Thoracic aorta (tissue), 2 donors: ENCODE results near the gene C2orf15. TPM values are rescaled to one million over a fixed set of nuclear protein-coding genes. Genes with fewer than 3 reads are reported as not detected.
A peak's percentile ranks its signal among the peaks of the same experiment; 100 is the strongest.

Experiments
- ATAC-seq: fragments of 150-250 bp; one replicate; pipeline ENCODE4 v1.8.0; 2017; ENCODE audit warnings: low read depth; ENCODE audit not compliant: insufficient number of reproducible peaks, low FRiP score
- DNase-seq: peaks from one replicate; pipeline ENCODE4 v3.0.0-alpha.2; 2020; ENCODE audit warnings: low spot score
- H3K27ac ChIP-seq, 2 donors: fragments of 200-600 bp; sonication (generic); 1 replicate in 1 of 2; 2 replicates in 1 of 2; pipeline ENCODE4 v1.5.1; 2016; ENCODE audit warnings: mild to moderate bottlenecking in 2 of 2, moderate library complexity in 2 of 2
- H3K27me3 ChIP-seq: fragments of 200-600 bp; sonication (generic); replicated peaks from 2 replicates; pipeline ENCODE4 v1.6.0; 2016; ENCODE audit warnings: mild to moderate bottlenecking; ENCODE audit not compliant: insufficient read depth
- H3K36me3 ChIP-seq: fragments of 200-600 bp; sonication (generic); one replicate; pipeline ENCODE4 v1.5.1; 2016
- H3K4me1 ChIP-seq, 2 donors: fragments of 200-600 bp; sonication (generic); 1 replicate in 1 of 2; 2 replicates in 1 of 2; pipeline versions ENCODE4 v1.5.1 to v1.6.0; 2016; ENCODE audit warnings: low read depth in 2 of 2, mild to moderate bottlenecking in 1 of 2; ENCODE audit not compliant: control insufficient read depth in 1 of 2
- H3K4me3 ChIP-seq: fragments of 200-600 bp; sonication (generic); 2 replicates; pipeline ENCODE4 v1.5.1; 2016; ENCODE audit warnings: mild to moderate bottlenecking
- H3K9me3 ChIP-seq: fragments of 200-600 bp; sonication (generic); 2 replicates; pipeline ENCODE4 v1.5.1; 2016
- CTCF ChIP-seq: fragments of 200-600 bp; sonication (generic); IDR thresholded peaks from one replicate; pipeline ENCODE4 v1.5.1; 2019; ENCODE audit warnings: antibody characterized with exemption
- total RNA-seq, 2 donors: library from RNA; depleted of rRNA; stranded (reverse); fragments of >200 nt; gene quantifications; one replicate each; pipeline versions ENCODE4 v1.1.0 to v1.2.3, GENCODE V29; 2016

C2orf15 gene
- 1 to 10 TPM in 1 of 2 donors, not detected in 1; 4.9 TPM for total RNA-seq

- Histone ChIP-seq H3K4me3 (peak within 1 kb of the TSS; percentile 82), H3K4me1 (peaks cover 0 to 11% of the 10 kb centered on the region in 2 donors), H3K27ac (peak within 1 kb of the TSS; percentile 55 to 67), H3K9me3 (no peaks in the 10 kb centered on the region), H3K27me3 (no peaks in the 10 kb centered on the region), H3K36me3 (no peaks in the 10 kb centered on the region)
- peak; percentile 91 for ATAC-seq
- no peak for TF ChIP-seq CTCF
- peak; percentile 81 for DNase-seq
Measured at GRCh38 chr2:99141110-99142108, at the start of gene C2orf15. C2orf15 (plus strand) TSS chr2:99141707; CDS start chr2:99150559, 8,852 bp downstream.

GRCh38 chr2:99096728-99097127 lies 44.8 kb upstream of the C2orf15 start:
- ATAC-seq = no peak
- no peak for DNase-seq
- Histone ChIP-seq H3K27me3 (no peaks in the 10 kb centered on the region), H3K4me1 (peaks cover 0 to 3% of the 10 kb centered on the region in 2 donors), H3K4me3 (no peak overlapping the region), H3K9me3 (no peaks in the 10 kb centered on the region), H3K36me3 (no peaks in the 10 kb centered on the region), H3K27ac (no peak overlapping the region)
- TF ChIP-seq CTCF = no peak

- ATAC-seq (no peak), DNase-seq (no peak)
- Histone ChIP-seq H3K36me3 (no peaks in the 10 kb centered on the region), H3K9me3 (no peaks in the 10 kb centered on the region), H3K27ac (no peak overlapping the region), H3K4me1 (peaks cover 0 to 3% of the 10 kb centered on the region in 2 donors), H3K4me3 (no peak overlapping the region), H3K27me3 (no peaks in the 10 kb centered on the region)
- no peak for TF ChIP-seq CTCF
Measured at GRCh38 chr2:99101697-99102096, 39.8 kb upstream of the C2orf15 start.

GRCh38 chr2:99104006-99104405 lies 37.5 kb upstream of the C2orf15 start:
- no peak overlapping the region for H3K4me3 ChIP-seq
- no peak for ATAC-seq
- no peak for TF ChIP-seq CTCF
- H3K36me3 ChIP-seq = no peaks in the 10 kb centered on the region
- H3K9me3 ChIP-seq = no peaks in the 10 kb centered on the region
- H3K27ac ChIP-seq = no peak overlapping the region
- no peaks in the 10 kb centered on the region for H3K27me3 ChIP-seq
- no peak for DNase-seq
- H3K4me1 ChIP-seq = peaks cover 0 to 3% of the 10 kb centered on the region in 2 donors

- H3K4me1 ChIP-seq = no peaks in the 10 kb centered on the region
- no peak for TF ChIP-seq CTCF
- no peak overlapping the region for H3K4me3 ChIP-seq
- DNase-seq = no peak
- H3K27ac ChIP-seq = no peak overlapping the region
- no peaks in the 10 kb centered on the region for H3K36me3 ChIP-seq
- no peak for ATAC-seq
- no peaks in the 10 kb centered on the region for H3K27me3 ChIP-seq
- H3K9me3 ChIP-seq = no peaks in the 10 kb centered on the region
Measured at GRCh38 chr2:99106913-99107312, 34.6 kb upstream of the C2orf15 start.
